B cell (primary cell): ENCODE measurements around the gene CATSPERD. TPM values are rescaled to one million over a fixed set of nuclear protein-coding genes. Genes with fewer than 3 reads are reported as not detected.

ENCODE experiments used
- ATAC-seq: fragments of 200-7000 bp; cut with Tn5 transposase; one replicate; pipeline ENCODE4 v1.10.0; 2021; ENCODE audit warnings: low read depth, mild to moderate bottlenecking, moderate number of reproducible peaks, moderate library complexity
- CTCF ChIA-PET: fragments of 350-600 bp; sonication (Branson Sonifier 250); formaldehyde crosslinking; loops from one replicate; lab custom pipeline; 2021; ENCODE audit warnings: antibody characterized with exemption, inconsistent platforms; lab: Charles Lee
- POLR2A ChIA-PET: fragments of 350-600 bp; sonication (Branson Sonifier 250); formaldehyde crosslinking; loops from one replicate; lab custom pipeline; 2021; ENCODE audit warnings: antibody characterized with exemption; lab: Charles Lee
- DNase-seq: peaks from one replicate; pipeline ENCODE4 v3.0.0; 2013
- H2AFZ ChIP-seq: 2 replicates; pipeline ENCODE4 v1.6.1; 2012; ENCODE audit warnings: mild to moderate bottlenecking, low read depth, low read length; ENCODE audit not compliant: insufficient read depth, poor library complexity, severe bottlenecking
- H3K27ac ChIP-seq, 2 donors: 1 replicate in 1 of 2; 2 replicates in 1 of 2; pipeline ENCODE4 v1.5.1; 2012 to 2013; ENCODE audit warnings: low read length in 2 of 2, mild to moderate bottlenecking in 2 of 2, moderate library complexity in 1 of 2
- H3K27me3 ChIP-seq, 4 experiments: fragments of 200-600 bp in 1 of 4; sonication (generic) in 1 of 4; replicated peaks in 1 of 4; 1 replicate in 2 of 4; 2 replicates in 2 of 4; pipeline versions ENCODE4 v1.6.1 to v1.7.0; 2013 to 2016; ENCODE audit warnings: low read length in 3 of 4, mild to moderate bottlenecking in 2 of 4, mixed read lengths in 1 of 4, moderate library complexity in 1 of 4; ENCODE audit not compliant: insufficient read depth in 4 of 4, control insufficient read depth in 3 of 4; ENCODE audit errors: control extremely low read depth in 1 of 4
- H3K36me3 ChIP-seq, 2 experiments: replicated peaks in 1 of 2; 1 replicate in 1 of 2; 2 replicates in 1 of 2; pipeline versions ENCODE4 v1.6.1 to v1.7.1; 2013; ENCODE audit warnings: low read length in 1 of 2; ENCODE audit not compliant: insufficient read depth in 2 of 2, control insufficient read depth in 1 of 2; ENCODE audit errors: control extremely low read depth in 1 of 2, extremely low read depth in 1 of 2
- H3K4me1 ChIP-seq, 2 donors: fragments of 200-600 bp in 1 of 2; sonication (generic) in 1 of 2; 1 replicate in 1 of 2; 2 replicates in 1 of 2; pipeline versions ENCODE4 v1.5.1 to v1.6.1; 2013 to 2017; ENCODE audit warnings: low read length in 2 of 2; ENCODE audit not compliant: control insufficient read depth in 2 of 2, insufficient read depth in 2 of 2
- H3K4me2 ChIP-seq: replicated peaks from 2 replicates; pipeline ENCODE3; 2012; ENCODE audit warnings: mild to moderate bottlenecking, low read depth, low read length; ENCODE audit not compliant: poor library complexity, severe bottlenecking
- H3K4me3 ChIP-seq, 5 experiments: fragments of 200-600 bp in 1 of 5; sonication (generic) in 1 of 5; 1 replicate in 3 of 5; 2 replicates in 2 of 5; pipeline versions ENCODE4 v1.5.1 to v1.7.0; 2011 to 2016; ENCODE audit warnings: low read length in 4 of 5, mild to moderate bottlenecking in 4 of 5, low read depth in 2 of 5, control low read depth in 1 of 5, moderate library complexity in 1 of 5; ENCODE audit not compliant: insufficient read depth in 1 of 5; ENCODE audit errors: control extremely low read depth in 1 of 5, extremely low read depth in 1 of 5
- H3K79me2 ChIP-seq: fragments of 200-600 bp; sonication (generic); one replicate; pipeline ENCODE4 v1.6.0; 2016; ENCODE audit warnings: low read length; ENCODE audit not compliant: control insufficient read depth, insufficient read depth
- H3K9ac ChIP-seq: fragments of 200-600 bp; sonication (generic); 2 replicates; pipeline ENCODE4 v1.6.1; 2017; ENCODE audit warnings: mild to moderate bottlenecking, low read length, moderate library complexity
- H3K9me3 ChIP-seq, 3 donors: one replicate each; pipeline versions ENCODE4 v1.6.1 to v1.7.1; 2013; ENCODE audit warnings: low read length in 2 of 3; ENCODE audit not compliant: control insufficient read depth in 2 of 3, insufficient read depth in 1 of 3; ENCODE audit errors: control extremely low read depth in 1 of 3
- H4K20me1 ChIP-seq: 2 replicates; pipeline ENCODE4 v1.6.0; 2012; ENCODE audit warnings: mild to moderate bottlenecking, low read length; ENCODE audit not compliant: insufficient read depth, control insufficient read depth, poor library complexity, severe bottlenecking
- H3K27ac Mint-ChIP-seq: one replicate; pipeline ENCODE4 v1.8.0; 2021; ENCODE audit warnings: mixed read lengths
- H3K27me3 Mint-ChIP-seq: one replicate; pipeline ENCODE4 v1.8.0; 2021; ENCODE audit warnings: mixed read lengths
- H3K4me1 Mint-ChIP-seq: one replicate; pipeline ENCODE4 v1.8.0; 2021; ENCODE audit warnings: mixed read lengths
- H3K4me3 Mint-ChIP-seq: one replicate; pipeline ENCODE4 v1.8.0; 2021; ENCODE audit warnings: mixed read lengths
- H3K9me3 Mint-ChIP-seq: one replicate; pipeline ENCODE4 v1.8.0; 2022; ENCODE audit warnings: mixed read lengths; ENCODE audit not compliant: insufficient read depth
- CTCF ChIP-seq: fragments of 200-600 bp; IDR thresholded peaks from one replicate; pipeline ENCODE4 v1.8.0; 2022; ENCODE audit warnings: antibody characterized with exemption, mild to moderate bottlenecking
- EZH2 ChIP-seq: IDR thresholded peaks from 2 replicates; pipeline ENCODE4 v1.6.1; 2012; ENCODE audit warnings: borderline replicate concordance, low read depth, mild to moderate bottlenecking, moderate library complexity, low read length; ENCODE audit not compliant: insufficient read depth, poor library complexity, severe bottlenecking
- WGBS: methylation state at CpG from one replicate; pipeline ENCODE4 v1.1.5; 2013; ENCODE audit warnings: missing lambda C conversion rate; ENCODE audit not compliant: insufficient coverage; 5-methylcytosine and 5-hydroxymethylcytosine counted together
- intact Hi-C: fragments of 100-400 bp; cut with micrococcal nuclease; formaldehyde crosslinking; loops from one replicate; pipeline ENCODE4 v1.10.0; 2022
- polyA plus RNA-seq: library from polyadenylated mRNA; depleted of rRNA; stranded (reverse); fragments of >200 nt; gene quantifications from 2 replicates; pipeline ENCODE4 v1.2.3, GENCODE V29; 2012
- total RNA-seq, 2 donors: library from RNA; stranded (reverse); fragments of 120-200 nt in 1 of 2; gene quantifications; 1 replicate in 1 of 2; 2 replicates in 1 of 2; pipeline versions ENCODE4 v1.2.3 to v1.2.4, GENCODE V29; 2013 to 2022

Gene CATSPERD
- total and polyA plus RNA-seq, 2 donors (not counting 1 experiment from before 2014, with no cell fraction given): not detected

GRCh38 chr19:5681391-5682106 is 38.9 kb upstream of the CATSPERD start:
- TF ChIP-seq CTCF (no peak), EZH2 (no peak)
- DNase-seq (peak; percentile 40), ATAC-seq (no peak)
- Histone ChIP-seq H3K36me3 (no peaks in the 10 kb centered on the region), H3K4me3 (peak overlapping the region in 4 of 5 experiments; percentile 67 to 100 (median 90)), H4K20me1 (no peaks in the 10 kb centered on the region), H3K9me3 (peaks cover 0 to 3% (median 0%) of the 10 kb centered on the region in 3 donors), H2AFZ (peak overlapping the region; percentile 92), H3K9ac (peak overlapping the region; percentile 92), H3K79me2 (peaks cover 12% of the 10 kb centered on the region), H3K27ac (peak overlapping the region in 1 of 2 donors; percentile 98), H3K27me3 (no peaks in the 10 kb centered on the region), H3K4me2 (peak overlapping the region; percentile 91), H3K4me1 (peaks cover 20 to 26% of the 10 kb centered on the region in 2 donors)
- CTCF ChIA-PET: interaction anchor here (1.2 kb wide), 1 partner anchor 8 kb away, joined by 3 read pairs; no protein-coding TSS in a partner anchor
- no peaks in the 10 kb centered on the region for H3K27me3 Mint-ChIP-seq
- H3K9me3 Mint-ChIP-seq: no peaks in the 10 kb centered on the region
- H3K4me3 Mint-ChIP-seq: peak overlapping the region; percentile 85
- peaks cover 34% of the 10 kb centered on the region for H3K4me1 Mint-ChIP-seq
- H3K27ac Mint-ChIP-seq: peak overlapping the region; percentile 87
- intact Hi-C loops: loop anchor here (10.0 kb wide), 1 partner anchor 1917 kb away; the partner anchor contains the start of genes APBA3 and MRPL54
- POLR2A ChIA-PET: no interaction called here
- WGBS: 72% methylated on average over 16 of the region's 17 CpGs

GRCh38 chr19:5682107-5682482 is 38.3 kb upstream of the CATSPERD start:
- POLR2A ChIA-PET: interaction anchor here (0.9 kb wide), 1 partner anchor 38 kb away, joined by 4 read pairs; the partner anchor contains the start of genes CATSPERD and LONP1
- CTCF ChIA-PET: interaction anchor here (0.6 to 1.2 kb wide), 2 partner anchors 8 to 54 kb away, joined by 3 to 4 read pairs; no protein-coding TSS in a partner anchor
- TF ChIP-seq EZH2 (no peak), CTCF (no peak)
- WGBS: 95% methylated on average over 3 of the region's 3 CpGs
- H3K36me3 ChIP-seq: no peaks in the 10 kb centered on the region
- H3K9me3 ChIP-seq: peaks cover 0 to 3% (median 0%) of the 10 kb centered on the region in 3 donors
- H3K27me3 Mint-ChIP-seq: no peaks in the 10 kb centered on the region
- H4K20me1 ChIP-seq: no peaks in the 10 kb centered on the region
- H3K27ac Mint-ChIP-seq: peak overlapping the region; percentile 66
- ATAC-seq (no peak), DNase-seq (peak; percentile 31)
- H3K79me2 ChIP-seq: peaks cover 12% of the 10 kb centered on the region
- H3K4me3 Mint-ChIP-seq: peak overlapping the region; percentile 85
- no peak overlapping the region for H3K27ac ChIP-seq
- no peak overlapping the region for H3K4me2 ChIP-seq
- intact Hi-C loops: loop anchor here (10.0 kb wide), 1 partner anchor 1917 kb away; the partner anchor contains the start of genes APBA3 and MRPL54
- no peaks in the 10 kb centered on the region for H3K9me3 Mint-ChIP-seq
- H3K4me1 ChIP-seq: peaks cover 20 to 28% of the 10 kb centered on the region in 2 donors
- H2AFZ ChIP-seq: no peak overlapping the region
- H3K4me1 Mint-ChIP-seq: peaks cover 35% of the 10 kb centered on the region
- H3K27me3 ChIP-seq: no peaks in the 10 kb centered on the region
- H3K4me3 ChIP-seq: no peak overlapping the region
- H3K9ac ChIP-seq: no peak overlapping the region
